CD14-positive monocyte (primary cell): ENCODE data around the gene NINJ1. TPM values are rescaled to one million over a fixed set of nuclear protein-coding genes. Genes with fewer than 3 reads are reported as not detected.

Experiments used
- DNase-seq, 3 donors: peaks; one replicate each; pipeline ENCODE4 v3.0.0-alpha.2; 2011 to 2022
- H2AFZ ChIP-seq: 2 replicates; pipeline ENCODE4 v1.6.0; 2012; ENCODE audit warnings: mild to moderate bottlenecking, low read depth, low read length, inconsistent platforms; ENCODE audit not compliant: insufficient read depth, poor library complexity, severe bottlenecking
- H3K27ac ChIP-seq, 2 donors: 1 replicate in 1 of 2; 2 replicates in 1 of 2; pipeline ENCODE4 v1.5.1; 2012 to 2013; ENCODE audit warnings: low read length in 2 of 2, control low read depth in 1 of 2, inconsistent platforms in 1 of 2, low read depth in 1 of 2, mild to moderate bottlenecking in 1 of 2
- H3K27me3 ChIP-seq, 2 donors: one replicate each; pipeline versions ENCODE4 v1.6.0 to v1.6.1; 2011 to 2013; ENCODE audit warnings: low read length in 2 of 2; ENCODE audit not compliant: control insufficient read depth in 2 of 2, insufficient read depth in 2 of 2
- H3K36me3 ChIP-seq, 2 donors: replicated peaks in 1 of 2; 1 replicate in 1 of 2; 2 replicates in 1 of 2; pipeline versions ENCODE4 v1.5.1 to v1.6.1; 2012 to 2013; ENCODE audit warnings: low read length in 2 of 2, control low read depth in 1 of 2, inconsistent platforms in 1 of 2, mild to moderate bottlenecking in 1 of 2; ENCODE audit not compliant: insufficient read depth in 2 of 2, control insufficient read depth in 1 of 2
- H3K4me1 ChIP-seq, 2 donors: 1 replicate in 1 of 2; 2 replicates in 1 of 2; pipeline versions ENCODE4 v1.5.1 to v1.6.1; 2012 to 2013; ENCODE audit warnings: low read length in 2 of 2, control low read depth in 1 of 2, inconsistent platforms in 1 of 2, mild to moderate bottlenecking in 1 of 2, moderate library complexity in 1 of 2; ENCODE audit not compliant: insufficient read depth in 2 of 2, control insufficient read depth in 1 of 2
- H3K4me2 ChIP-seq: replicated peaks from 2 replicates; pipeline ENCODE3; 2012; ENCODE audit warnings: low read length, moderate library complexity, mild to moderate bottlenecking; ENCODE audit not compliant: poor library complexity, severe bottlenecking; ENCODE audit errors: extremely low read depth
- H3K4me3 ChIP-seq, 3 experiments: fragments of 200-600 bp in 1 of 3; sonication (generic) in 1 of 3; replicated peaks in 1 of 3; 1 replicate in 2 of 3; 2 replicates in 1 of 3; pipeline ENCODE4 v1.5.1; 2011 to 2013; ENCODE audit warnings: low read length in 3 of 3, mild to moderate bottlenecking in 3 of 3, control low read depth in 2 of 3, low read depth in 2 of 3, inconsistent platforms in 1 of 3, moderate library complexity in 1 of 3
- H3K79me2 ChIP-seq: 2 replicates; pipeline ENCODE4 v1.6.0; 2012; ENCODE audit warnings: mild to moderate bottlenecking, control low read depth, inconsistent platforms, low read length, moderate library complexity; ENCODE audit not compliant: insufficient read depth
- H3K9ac ChIP-seq: 2 replicates; pipeline ENCODE4 v1.6.0; 2017; ENCODE audit warnings: low read length, mild to moderate bottlenecking; ENCODE audit not compliant: insufficient read depth, poor library complexity, severe bottlenecking
- H3K9me3 ChIP-seq, 2 donors: replicated peaks in 1 of 2; 1 replicate in 1 of 2; 2 replicates in 1 of 2; pipeline versions ENCODE4 v1.5.1 to v1.6.1; 2012 to 2013; ENCODE audit warnings: low read length in 2 of 2, control low read depth in 1 of 2; ENCODE audit not compliant: control insufficient read depth in 1 of 2, insufficient read depth in 1 of 2
- H4K20me1 ChIP-seq: 2 replicates; pipeline ENCODE4 v1.6.0; 2012; ENCODE audit warnings: mild to moderate bottlenecking, low read length, control low read depth, moderate library complexity; ENCODE audit not compliant: insufficient read depth
- H3K27ac Mint-ChIP-seq, 7 donors: one replicate each; pipeline ENCODE4 v1.8.0; 2020; ENCODE audit warnings: mild to moderate bottlenecking in 7 of 7, mixed read lengths in 7 of 7, moderate library complexity in 6 of 7, inconsistent platforms in 2 of 7
- H3K27me3 Mint-ChIP-seq, 3 donors: one replicate each; pipeline ENCODE4 v1.8.0; 2021 to 2022; ENCODE audit warnings: low read depth in 3 of 3, mild to moderate bottlenecking in 3 of 3, mixed read lengths in 3 of 3, moderate library complexity in 3 of 3, inconsistent platforms in 1 of 3
- H3K36me3 Mint-ChIP-seq, 2 donors: one replicate each; pipeline ENCODE4 v1.8.0; 2020; ENCODE audit warnings: mixed read lengths in 2 of 2, inconsistent platforms in 1 of 2, mild to moderate bottlenecking in 1 of 2
- H3K4me1 Mint-ChIP-seq: one replicate; pipeline ENCODE4 v1.8.0; 2020; ENCODE audit warnings: mild to moderate bottlenecking, mixed read lengths
- H3K4me3 Mint-ChIP-seq, 2 donors: one replicate each; pipeline ENCODE4 v1.8.0; 2020; ENCODE audit warnings: mild to moderate bottlenecking in 2 of 2, mixed read lengths in 2 of 2, moderate library complexity in 1 of 2
- H3K9me3 Mint-ChIP-seq, 7 donors: one replicate each; pipeline ENCODE4 v1.8.0; 2020 to 2022; ENCODE audit warnings: mixed read lengths in 7 of 7, mild to moderate bottlenecking in 6 of 7, moderate library complexity in 6 of 7, inconsistent platforms in 2 of 7
- WGBS: methylation state at CpG from one replicate; pipeline ENCODE4 v1.1.5; 2013; ENCODE audit warnings: missing lambda C conversion rate; ENCODE audit not compliant: insufficient coverage; 5-methylcytosine and 5-hydroxymethylcytosine counted together
- intact Hi-C, 2 donors: fragments of 100-400 bp; cut with micrococcal nuclease; formaldehyde crosslinking; loops; one replicate each; pipeline versions ENCODE4 v1.15.0 to v1.15.1; 2023
- polyA plus RNA-seq, 3 donors: library from polyadenylated mRNA; depleted of rRNA in 1 of 3; unstranded in 2 of 3; stranded (reverse) in 1 of 3; fragments of 300-500 nt in 2 of 3; fragments of >200 nt in 1 of 3; fragmentation: Illumina TruSeq in 2 of 3; gene quantifications; 1 replicate in 2 of 3; 2 replicates in 1 of 3; pipeline ENCODE4 v1.2.3, GENCODE V29; 2012 to 2021
- TF ChIP-seq, protein P1 (sequence below): fragments of 200-600 bp; IDR thresholded peaks from one replicate; pipeline ENCODE4 v1.8.0; 2022; ENCODE audit warnings: antibody characterized with exemption, mild to moderate bottlenecking

Gene NINJ1
- polyA plus RNA-seq, 3 donors: 290 to 610 (median 469) TPM

DNA sequence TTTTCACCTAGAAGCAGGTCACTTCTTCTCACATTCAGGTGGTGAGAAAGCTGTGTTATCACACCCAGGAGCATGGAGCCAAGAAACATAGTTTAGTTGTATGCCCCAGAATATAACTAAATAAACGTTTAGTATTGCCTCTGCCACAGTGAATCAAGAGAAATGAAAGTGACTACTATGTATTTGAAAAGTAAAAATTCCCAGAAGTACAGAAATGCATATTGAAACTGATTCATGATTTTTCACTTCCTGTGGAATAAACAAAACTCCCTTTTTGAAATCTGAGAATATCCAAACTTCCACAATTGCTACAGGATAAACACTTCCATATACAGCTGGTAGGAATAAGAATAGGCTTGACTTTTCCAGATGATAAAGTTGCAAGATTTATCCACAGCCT lies 15.3 kb upstream of the NINJ1 start:
- Mint-ChIP-seq H3K4me3 (no peak overlapping the region), H3K27me3 (peaks cover 0 to 7% (median 4%) of the 10 kb centered on the region in 3 donors), H3K9me3 (peaks cover 0 to 11% (median 3%) of the 10 kb centered on the region in 7 donors), H3K4me1 (peaks cover 12% of the 10 kb centered on the region), H3K27ac (peak overlapping the region in 1 of 7 donors; percentile 21), H3K36me3 (no peaks in the 10 kb centered on the region)
- no peak overlapping the region for H3K4me2 ChIP-seq
- H3K4me1 ChIP-seq: peaks cover 2 to 9% of the 10 kb centered on the region in 2 donors
- H4K20me1 ChIP-seq: no peaks in the 10 kb centered on the region
- no peak overlapping the region for H2AFZ ChIP-seq
- intact Hi-C loops: no loop called here
- H3K9me3 ChIP-seq: peaks cover 0 to 5% of the 10 kb centered on the region in 2 donors
- H3K27ac ChIP-seq: no peak overlapping the region
- no CpG with 5 or more reads among the region's 1 CpG for WGBS
- H3K9ac ChIP-seq: no peak overlapping the region
- H3K4me3 ChIP-seq: no peak overlapping the region
- no peaks in the 10 kb centered on the region for H3K27me3 ChIP-seq
- H3K79me2 ChIP-seq: no peaks in the 10 kb centered on the region
- no peaks in the 10 kb centered on the region for H3K36me3 ChIP-seq
- peak in 1 of 3 donors; percentile 82 for DNase-seq
- TF ChIP-seq, protein P1, sequence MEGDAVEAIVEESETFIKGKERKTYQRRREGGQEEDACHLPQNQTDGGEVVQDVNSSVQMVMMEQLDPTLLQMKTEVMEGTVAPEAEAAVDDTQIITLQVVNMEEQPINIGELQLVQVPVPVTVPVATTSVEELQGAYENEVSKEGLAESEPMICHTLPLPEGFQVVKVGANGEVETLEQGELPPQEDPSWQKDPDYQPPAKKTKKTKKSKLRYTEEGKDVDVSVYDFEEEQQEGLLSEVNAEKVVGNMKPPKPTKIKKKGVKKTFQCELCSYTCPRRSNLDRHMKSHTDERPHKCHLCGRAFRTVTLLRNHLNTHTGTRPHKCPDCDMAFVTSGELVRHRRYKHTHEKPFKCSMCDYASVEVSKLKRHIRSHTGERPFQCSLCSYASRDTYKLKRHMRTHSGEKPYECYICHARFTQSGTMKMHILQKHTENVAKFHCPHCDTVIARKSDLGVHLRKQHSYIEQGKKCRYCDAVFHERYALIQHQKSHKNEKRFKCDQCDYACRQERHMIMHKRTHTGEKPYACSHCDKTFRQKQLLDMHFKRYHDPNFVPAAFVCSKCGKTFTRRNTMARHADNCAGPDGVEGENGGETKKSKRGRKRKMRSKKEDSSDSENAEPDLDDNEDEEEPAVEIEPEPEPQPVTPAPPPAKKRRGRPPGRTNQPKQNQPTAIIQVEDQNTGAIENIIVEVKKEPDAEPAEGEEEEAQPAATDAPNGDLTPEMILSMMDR: no peak

DNA sequence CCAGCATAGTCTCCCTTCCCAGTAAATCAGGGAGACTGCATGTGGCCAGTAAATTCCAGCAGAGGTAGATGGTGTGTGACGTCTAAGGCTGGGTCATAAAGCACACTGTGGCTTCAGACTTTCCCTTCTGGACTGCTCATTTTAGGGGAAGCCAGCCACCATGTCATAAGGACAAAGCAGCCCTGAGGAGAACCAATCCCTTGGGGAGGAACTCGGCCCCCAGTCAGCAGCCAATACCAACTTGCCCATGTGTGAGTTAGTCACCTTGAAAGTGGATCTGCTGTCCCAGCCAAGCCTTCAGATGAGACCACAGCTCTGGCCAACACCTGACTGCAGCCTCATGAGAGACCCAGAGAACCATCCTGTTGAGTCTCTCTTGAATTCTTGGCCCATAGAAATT lies 14.7 kb upstream of the NINJ1 start:
- peaks cover under 1 to 8% (median 7%) of the 10 kb centered on the region in 3 donors for H3K27me3 Mint-ChIP-seq
- Histone ChIP-seq H3K4me3 (no peak overlapping the region), H2AFZ (no peak overlapping the region), H4K20me1 (no peaks in the 10 kb centered on the region), H3K36me3 (no peaks in the 10 kb centered on the region), H3K27me3 (peaks cover 0 to 2% of the 10 kb centered on the region in 2 donors), H3K27ac (no peak overlapping the region), H3K4me2 (no peak overlapping the region), H3K4me1 (peaks cover 9 to 15% of the 10 kb centered on the region in 2 donors), H3K9ac (no peak overlapping the region), H3K79me2 (no peaks in the 10 kb centered on the region), H3K9me3 (peaks cover 0 to 5% of the 10 kb centered on the region in 2 donors)
- DNase-seq: peak in 1 of 3 donors; percentile 92
- H3K9me3 Mint-ChIP-seq: peaks cover 0 to 11% (median 3%) of the 10 kb centered on the region in 7 donors
- TF ChIP-seq, protein P1: no peak
- intact Hi-C loops: no loop called here
- H3K4me3 Mint-ChIP-seq: no peak overlapping the region
- no peaks in the 10 kb centered on the region for H3K36me3 Mint-ChIP-seq
- peak overlapping the region in 1 of 7 donors; percentile 53 for H3K27ac Mint-ChIP-seq
- H3K4me1 Mint-ChIP-seq: peaks cover 18% of the 10 kb centered on the region
- 90% methylated on average over 1 of the region's 2 CpGs for WGBS
